ENCODE measurements around the gene TMEM38B.

DNA sequence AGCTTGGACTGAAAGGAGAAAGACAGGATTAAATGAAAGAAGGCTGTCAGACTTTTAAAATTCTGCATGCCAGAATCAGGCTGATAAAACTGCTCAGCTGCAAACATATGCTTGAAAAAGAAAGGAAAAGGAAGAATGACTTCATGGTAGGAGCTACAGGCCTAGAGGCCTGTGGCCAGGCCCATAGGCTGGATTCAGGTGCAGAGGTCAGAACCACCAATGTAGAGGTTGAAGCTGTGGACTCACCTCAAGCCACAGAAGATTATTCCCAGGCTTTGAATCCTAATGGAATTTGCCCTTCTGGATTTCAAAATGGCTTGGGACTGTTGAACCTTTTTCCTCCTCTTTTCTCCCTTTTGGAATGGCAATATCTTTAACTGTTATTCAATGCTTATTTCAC is 47.7 kb downstream of the TMEM38B start:
- TF ChIP-seq, protein P1, sequence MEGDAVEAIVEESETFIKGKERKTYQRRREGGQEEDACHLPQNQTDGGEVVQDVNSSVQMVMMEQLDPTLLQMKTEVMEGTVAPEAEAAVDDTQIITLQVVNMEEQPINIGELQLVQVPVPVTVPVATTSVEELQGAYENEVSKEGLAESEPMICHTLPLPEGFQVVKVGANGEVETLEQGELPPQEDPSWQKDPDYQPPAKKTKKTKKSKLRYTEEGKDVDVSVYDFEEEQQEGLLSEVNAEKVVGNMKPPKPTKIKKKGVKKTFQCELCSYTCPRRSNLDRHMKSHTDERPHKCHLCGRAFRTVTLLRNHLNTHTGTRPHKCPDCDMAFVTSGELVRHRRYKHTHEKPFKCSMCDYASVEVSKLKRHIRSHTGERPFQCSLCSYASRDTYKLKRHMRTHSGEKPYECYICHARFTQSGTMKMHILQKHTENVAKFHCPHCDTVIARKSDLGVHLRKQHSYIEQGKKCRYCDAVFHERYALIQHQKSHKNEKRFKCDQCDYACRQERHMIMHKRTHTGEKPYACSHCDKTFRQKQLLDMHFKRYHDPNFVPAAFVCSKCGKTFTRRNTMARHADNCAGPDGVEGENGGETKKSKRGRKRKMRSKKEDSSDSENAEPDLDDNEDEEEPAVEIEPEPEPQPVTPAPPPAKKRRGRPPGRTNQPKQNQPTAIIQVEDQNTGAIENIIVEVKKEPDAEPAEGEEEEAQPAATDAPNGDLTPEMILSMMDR (IDR thresholded peaks at IDR 0.05) = no peak
- TF ChIP-seq POLR2A (IDR thresholded peaks at IDR 0.05) = no peak
- TF ChIP-seq POLR2AphosphoS5 (IDR thresholded peaks at IDR 0.05) = no peak

Data from breast epithelium (tissue), 3 donors.